ENCODE results near the gene RAI1. TPM values are rescaled to one million over a fixed set of nuclear protein-coding genes. Genes with fewer than 3 reads are reported as not detected.

Gene RAI1
- total and polyA plus RNA-seq, 10 donors = 5.4 to 61.9 (median 35.2) TPM

DNA sequence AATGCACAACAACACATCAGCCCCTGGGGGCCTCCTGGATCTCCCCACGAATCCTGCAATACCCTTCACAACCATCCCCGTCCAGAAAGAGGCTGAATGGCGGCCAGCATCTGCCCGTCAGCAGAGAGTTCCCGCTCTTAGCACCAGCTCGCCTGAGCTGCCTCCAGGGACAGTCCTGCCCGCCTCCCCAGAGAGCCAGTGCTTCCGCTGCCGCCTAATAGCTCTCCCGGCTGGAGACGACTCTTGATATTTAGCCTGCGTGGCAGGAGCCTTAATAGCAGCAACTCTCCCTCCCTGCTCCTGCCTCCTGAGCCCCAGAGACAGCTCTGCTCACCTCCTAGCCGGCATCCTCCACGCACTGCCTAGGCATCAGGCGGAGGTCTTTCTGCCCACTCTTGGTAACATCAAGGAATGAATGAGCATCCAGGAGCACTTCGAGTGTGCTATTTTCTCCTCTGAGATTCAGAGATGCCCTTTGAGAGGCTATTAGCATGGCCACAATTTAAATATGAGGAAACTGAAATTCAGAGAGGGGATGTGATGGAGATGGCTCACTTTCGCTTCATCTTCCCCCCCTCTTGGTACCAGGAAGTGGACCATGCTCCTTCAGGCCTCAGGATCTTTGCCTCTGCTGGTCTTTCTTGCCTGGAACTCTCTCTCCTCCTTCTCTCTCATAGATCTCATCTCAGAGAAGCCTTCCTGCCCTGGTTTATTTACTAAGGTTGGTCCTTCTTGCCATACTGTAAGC, 67.9 kb downstream of the RAI1 start:
- intact Hi-C loops (cut with DNase I; ENCODE audit: low total_unique reads) = loop anchor here (10.0 kb wide), 1 partner anchor 46 kb away; no protein-coding TSS in a partner anchor
- Histone ChIP-seq H3K36me3 (peaks cover 0 to 5% (median 0%) of the 10 kb centered on the region in 6 donors), H3K27me3 (replicated peaks in 1 of 7) (no peaks in the 10 kb centered on the region), H3K9me3 (no peaks in the 10 kb centered on the region), H3K4me3 (peak overlapping the region in 6 of 8 donors; percentile 1 to 54 (median 21)), H3K27ac (peak overlapping the region; percentile 23 to 93 (median 82)), H3K4me1 (peaks cover 38 to 92% (median 72%) of the 10 kb centered on the region in 6 donors)
- 66 to 83% (median 69%) methylated on average over 14 to 17 of the region's 17 CpGs for WGBS, 5 donors
- peak; percentile 85 for DNase-seq
- TF ChIP-seq POLR2A (IDR thresholded peaks at IDR 0.05) = no peak
- TF ChIP-seq POLR2AphosphoS5 (IDR thresholded peaks at IDR 0.05) = peak in 2 of 3 donors; percentile 34 to 36

DNA sequence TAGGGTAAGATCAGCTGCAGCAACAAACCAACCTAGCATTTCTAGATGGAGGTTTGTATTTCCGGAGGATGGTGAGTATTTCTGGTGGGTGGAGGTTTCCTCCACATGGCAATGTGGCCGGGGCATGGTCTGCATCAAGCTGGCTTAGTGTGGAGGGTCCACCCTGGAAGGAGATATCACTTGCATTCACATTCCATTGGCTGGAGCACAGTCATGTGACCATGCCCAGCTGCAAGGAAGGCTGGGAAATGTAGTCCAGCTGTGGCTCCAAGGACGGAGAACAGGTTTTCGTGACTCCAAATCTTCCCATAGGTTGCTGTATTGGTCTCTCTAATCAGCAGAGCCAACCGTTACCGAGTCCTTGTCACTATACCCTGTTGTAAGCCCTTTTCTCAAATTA, 68.7 kb downstream of the RAI1 start:
- H3K4me3 ChIP-seq = peak overlapping the region in 2 of 8 donors; percentile 20 to 54
- TF ChIP-seq POLR2A (IDR thresholded peaks at IDR 0.05) = no peak
- peak in 2 of 3 donors; percentile 16 to 43 for TF ChIP-seq POLR2AphosphoS5 (IDR thresholded peaks at IDR 0.05)
- peaks cover 39 to 94% (median 79%) of the 10 kb centered on the region in 6 donors for H3K4me1 ChIP-seq
- intact Hi-C loops (cut with DNase I; ENCODE audit: low total_unique reads) = loop anchor here (10.0 kb wide), 1 partner anchor 45 kb away; no protein-coding TSS in a partner anchor
- peak overlapping the region; percentile 23 to 93 (median 82) for H3K27ac ChIP-seq
- 29 to 39% (median 38%) methylated on average over 6 of the region's 6 CpGs for WGBS, 5 donors
- no peaks in the 10 kb centered on the region for H3K27me3 ChIP-seq (replicated peaks in 1 of 7)
- peaks cover 0 to 5% (median 0%) of the 10 kb centered on the region in 6 donors for H3K36me3 ChIP-seq
- no peaks in the 10 kb centered on the region for H3K9me3 ChIP-seq
- no peak for DNase-seq

DNA sequence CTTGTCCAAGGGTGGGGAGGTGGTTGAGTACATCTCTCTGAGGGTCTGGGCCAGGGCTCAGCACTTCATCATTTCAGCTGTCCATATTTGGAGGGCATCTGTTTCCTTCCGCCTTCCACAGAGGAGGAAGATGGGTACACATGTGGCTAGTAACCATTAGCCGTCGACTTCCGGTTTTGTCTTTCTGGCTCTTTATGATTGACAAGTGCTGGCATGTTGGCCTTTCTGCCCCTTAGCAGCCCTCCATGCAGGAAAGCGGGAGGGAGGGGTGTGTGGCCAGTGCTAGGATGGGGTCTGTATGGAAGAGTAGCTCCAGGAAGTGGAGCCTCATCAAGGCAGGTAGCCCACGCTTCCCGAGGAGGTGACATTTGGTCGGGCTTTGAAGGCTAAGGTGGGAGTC, 69.6 kb downstream of the RAI1 start:
- Histone ChIP-seq H3K4me3 (peak overlapping the region in 2 of 8 donors; percentile 47 to 78), H3K36me3 (peaks cover 0 to 4% (median 0%) of the 10 kb centered on the region in 6 donors), H3K27ac (peak overlapping the region; percentile 64 to 93 (median 88)), H3K9me3 (no peaks in the 10 kb centered on the region), H3K4me1 (peaks cover 43 to 95% (median 81%) of the 10 kb centered on the region in 6 donors), H3K27me3 (replicated peaks in 1 of 7) (no peaks in the 10 kb centered on the region)
- peak in 1 of 3 donors; percentile 54 for TF ChIP-seq POLR2AphosphoS5 (IDR thresholded peaks at IDR 0.05)
- TF ChIP-seq, protein P1, sequence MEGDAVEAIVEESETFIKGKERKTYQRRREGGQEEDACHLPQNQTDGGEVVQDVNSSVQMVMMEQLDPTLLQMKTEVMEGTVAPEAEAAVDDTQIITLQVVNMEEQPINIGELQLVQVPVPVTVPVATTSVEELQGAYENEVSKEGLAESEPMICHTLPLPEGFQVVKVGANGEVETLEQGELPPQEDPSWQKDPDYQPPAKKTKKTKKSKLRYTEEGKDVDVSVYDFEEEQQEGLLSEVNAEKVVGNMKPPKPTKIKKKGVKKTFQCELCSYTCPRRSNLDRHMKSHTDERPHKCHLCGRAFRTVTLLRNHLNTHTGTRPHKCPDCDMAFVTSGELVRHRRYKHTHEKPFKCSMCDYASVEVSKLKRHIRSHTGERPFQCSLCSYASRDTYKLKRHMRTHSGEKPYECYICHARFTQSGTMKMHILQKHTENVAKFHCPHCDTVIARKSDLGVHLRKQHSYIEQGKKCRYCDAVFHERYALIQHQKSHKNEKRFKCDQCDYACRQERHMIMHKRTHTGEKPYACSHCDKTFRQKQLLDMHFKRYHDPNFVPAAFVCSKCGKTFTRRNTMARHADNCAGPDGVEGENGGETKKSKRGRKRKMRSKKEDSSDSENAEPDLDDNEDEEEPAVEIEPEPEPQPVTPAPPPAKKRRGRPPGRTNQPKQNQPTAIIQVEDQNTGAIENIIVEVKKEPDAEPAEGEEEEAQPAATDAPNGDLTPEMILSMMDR (IDR thresholded peaks at IDR 0.05 in 8 of 11, conservative IDR thresholded peaks at IDR 0.05 in 3 of 11) = no peak
- TF ChIP-seq POLR2A (IDR thresholded peaks at IDR 0.05) = no peak
- WGBS, 5 donors = 10 to 21% (median 16%) methylated on average over 7 to 8 of the region's 8 CpGs
- intact Hi-C loops (cut with DNase I; ENCODE audit: low total_unique reads) = no loop called here
- peak; percentile 84 for DNase-seq

DNA sequence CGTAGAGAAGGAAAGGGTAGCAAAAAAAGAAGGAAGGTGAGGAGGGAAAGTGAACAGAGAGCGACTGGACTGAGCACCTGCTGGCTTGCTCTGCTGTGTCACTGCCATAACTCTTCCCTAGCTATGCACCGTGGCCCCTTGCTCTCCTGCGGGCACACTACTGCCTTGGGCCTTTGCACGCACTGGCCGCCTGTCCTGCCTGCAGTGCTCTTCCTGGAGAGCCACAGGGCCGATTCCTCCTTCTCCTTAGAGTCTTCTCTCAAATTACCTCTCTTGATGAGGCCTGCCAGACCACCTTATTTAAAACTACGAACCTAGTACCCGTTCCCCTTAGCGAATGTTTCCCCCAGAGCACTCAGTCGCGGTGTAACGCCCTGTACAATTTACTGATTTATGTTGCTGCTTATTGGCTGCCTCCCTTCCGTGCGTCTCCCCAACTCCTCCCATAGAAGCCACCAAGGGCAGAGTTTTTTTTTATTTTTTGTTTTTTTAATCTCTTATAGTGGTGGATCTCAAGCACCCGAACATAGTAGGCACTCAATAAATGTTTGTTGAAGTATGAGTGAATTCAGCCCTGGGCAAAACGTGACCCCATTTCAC, 70.3 kb downstream of the RAI1 start:
- DNase-seq = no peak
- Histone ChIP-seq H3K27ac (peak overlapping the region; percentile 64 to 93 (median 88)), H3K4me1 (peaks cover 41 to 97% (median 81%) of the 10 kb centered on the region in 6 donors), H3K36me3 (no peaks in the 10 kb centered on the region), H3K27me3 (replicated peaks in 1 of 7) (no peaks in the 10 kb centered on the region), H3K4me3 (peak overlapping the region; percentile 3 to 78 (median 47)), H3K9me3 (no peaks in the 10 kb centered on the region)
- intact Hi-C loops (cut with DNase I; ENCODE audit: low total_unique reads) = no loop called here
- TF ChIP-seq POLR2AphosphoS5 (IDR thresholded peaks at IDR 0.05) = no peak
- TF ChIP-seq, protein P1 (IDR thresholded peaks at IDR 0.05 in 8 of 11, conservative IDR thresholded peaks at IDR 0.05 in 3 of 11) = peak in 1 of 11 experiments; percentile 25
- no peak for TF ChIP-seq POLR2A (IDR thresholded peaks at IDR 0.05)
- WGBS, 5 donors = 16 to 28% (median 16%) methylated on average over 17 of the region's 17 CpGs

Data from spleen (tissue), 11 donors.